Muscle of back (tissue), 11 donors: ENCODE measurements around the gene PDIA4. TPM values are rescaled to one million over a fixed set of nuclear protein-coding genes. Genes with fewer than 3 reads are reported as not detected.
"Not testable (repeated sequence)": the region's sequence is repeated elsewhere in the genome, so short reads cannot be mapped to it uniquely, and the experiment has no call there.

ENCODE experiments used
- DNase-seq, 3 donors: peaks; one replicate each; pipeline versions ENCODE4 v3.0.0 to v3.0.0-alpha.2; 2013
- polyA plus RNA-seq, 10 donors: library from polyadenylated mRNA; unstranded; fragments of 120-200 nt; gene quantifications; one replicate each; pipeline ENCODE4 v1.2.1, GENCODE V29; 2013; ENCODE audit not compliant: insufficient read length in 10 of 10

PDIA4 gene
- polyA plus RNA-seq, 10 donors: 64.2 to 113 (median 76.3) TPM

- no peak for DNase-seq
Observed at GRCh38 chr7:149041350-149041749, 13.0 kb upstream of the PDIA4 start.

- not testable (repeated sequence) for DNase-seq
Observed at GRCh38 chr7:149038641-149039040, 10.3 kb upstream of the PDIA4 start.

GRCh38 chr7:149036676-149037075, 8.4 kb upstream of the PDIA4 start:
- no peak for DNase-seq

- DNase-seq: no peak
Observed at GRCh38 chr7:149031353-149031910, 3.1 kb upstream of the PDIA4 start.

- not testable (repeated sequence) for DNase-seq
Observed at GRCh38 chr7:149030439-149030838, 2.1 kb upstream of the PDIA4 start.

- DNase-seq: peak in 2 of 3 donors; percentile 17 to 62
Observed at GRCh38 chr7:149027611-149028345, 527 bp downstream of the PDIA4 start.

GRCh38 chr7:149027055-149027454, 1.2 kb downstream of the PDIA4 start:
- DNase-seq: no peak

GRCh38 chr7:149023662-149024061, 4.6 kb downstream of the PDIA4 start:
- no peak for DNase-seq

GRCh38 chr7:149022756-149023360, 5.4 kb downstream of the PDIA4 start:
- DNase-seq: no peak

GRCh38 chr7:149021725-149022062, 6.6 kb downstream of the PDIA4 start:
- DNase-seq: no peak

- DNase-seq: no peak
Observed at GRCh38 chr7:149020483-149020882, 7.8 kb downstream of the PDIA4 start.

- DNase-seq: no peak
Observed at GRCh38 chr7:149016876-149017275, 11.4 kb downstream of the PDIA4 start.

GRCh38 chr7:149014309-149014708, 14.0 kb downstream of the PDIA4 start:
- DNase-seq: no peak

GRCh38 chr7:149013876-149014275, 14.4 kb downstream of the PDIA4 start:
- no peak for DNase-seq

- not testable (repeated sequence) for DNase-seq
Observed at GRCh38 chr7:149012730-149013129, 15.6 kb downstream of the PDIA4 start.

GRCh38 chr7:149011491-149011890, 16.8 kb downstream of the PDIA4 start:
- DNase-seq: no peak

GRCh38 chr7:149010451-149010850, 17.9 kb downstream of the PDIA4 start:
- DNase-seq: no peak

- no peak for DNase-seq
Observed at GRCh38 chr7:149009527-149009926, 18.8 kb downstream of the PDIA4 start.

- DNase-seq: no peak
Observed at GRCh38 chr7:149007611-149008010, 20.7 kb downstream of the PDIA4 start.

GRCh38 chr7:149007146-149007545, 21.2 kb downstream of the PDIA4 start:
- no peak for DNase-seq

- DNase-seq: no peak
Observed at GRCh38 chr7:149006345-149006725, 22.0 kb downstream of the PDIA4 start.

GRCh38 chr7:149005427-149006344, 22.6 kb downstream of the PDIA4 start:
- peak; percentile 54 to 86 (median 82) for DNase-seq
